ENCODE results near the gene LMX1A.

DNA sequence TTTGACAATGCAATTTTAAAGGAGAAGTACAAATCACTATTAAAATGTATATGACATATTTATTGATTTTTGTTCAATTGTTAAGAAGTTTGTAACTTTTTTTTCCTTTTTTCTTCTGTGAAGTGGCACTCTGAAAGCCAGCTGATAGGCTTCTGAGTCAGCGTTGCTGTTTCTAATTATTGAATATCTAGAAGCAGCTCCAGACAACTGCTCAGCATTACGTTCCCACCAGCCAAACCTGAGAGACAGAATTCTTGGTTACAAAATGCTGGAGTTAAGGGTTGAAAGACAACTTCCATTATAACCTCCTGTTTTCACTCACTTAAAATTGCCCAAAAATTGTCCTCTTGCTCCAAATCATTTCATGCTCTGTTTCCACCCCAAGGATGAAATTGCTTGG lies 31.4 kb upstream of the LMX1A start:
- TF ChIP-seq POLR2A (IDR thresholded peaks at IDR 0.05) (no peak), CTCF (IDR thresholded peaks at IDR 0.05) (no peak)

Data from upper lobe of left lung (tissue), 4 donors.